ENCODE results near the gene SPTB. TPM values are rescaled to one million over a fixed set of nuclear protein-coding genes. Genes with fewer than 3 reads are reported as not detected.

The SPTB gene
- total RNA-seq, 1 experiment from 2014 or later = 2.3 TPM

- H4K20me1 ChIP-seq (ENCODE audit: control insufficient read depth, insufficient read depth, insufficient read length) = no peaks in the 10 kb centered on the region
- no peaks in the 10 kb centered on the region for H3K79me1 ChIP-seq (ENCODE audit: insufficient read depth, low read depth, low read length, poor library complexity, severe bottlenecking)
- no peak overlapping the region for H2BK120ac ChIP-seq (ENCODE audit: low read depth, low read length, poor library complexity, severe bottlenecking)
- no peak overlapping the region for H3K4me2 ChIP-seq (ENCODE audit: insufficient read depth, insufficient read length, low read length)
- H3K4ac ChIP-seq (ENCODE audit: low read depth, low read length) = no peak overlapping the region
- no peaks in the 10 kb centered on the region for H3K79me2 ChIP-seq (ENCODE audit: insufficient read depth, low read length)
- WGBS (ENCODE audit: extremely low coverage, insufficient read length, low lambda C conversion rate) = no CpG with 5 or more reads among the region's 9 CpGs
- H2AFZ ChIP-seq (ENCODE audit: low read length) = no peak overlapping the region
- H3K23me2 ChIP-seq (ENCODE audit: insufficient read length, low read depth, low read length, poor library complexity, severe bottlenecking) = no peaks in the 10 kb centered on the region
- H3K9me3 ChIP-seq (ENCODE audit: control insufficient read depth, low read depth, low read length) = no peaks in the 10 kb centered on the region
- no peak overlapping the region for H3K4me3 Mint-ChIP-seq
- H3K56ac ChIP-seq (ENCODE audit: insufficient read length, low read depth, low read length) = no peak overlapping the region
- 0 out of 7 replicates have a peak overlapping the region, but pooled peaks of 1 of the 3 experiments have one; percentile 40 for H3K27ac Mint-ChIP-seq
- H3K27me3 Mint-ChIP-seq (ENCODE audit: low read depth) = no peaks in the 10 kb centered on the region
- no peak overlapping the region for H2BK5ac ChIP-seq (ENCODE audit: insufficient read length, low read length)
- no peak overlapping the region for H4K5ac ChIP-seq (ENCODE audit: insufficient read length, low read depth, low read length)
- H3K9me3 Mint-ChIP-seq = no peaks in the 10 kb centered on the region
- no peak overlapping the region for H2AK5ac ChIP-seq (ENCODE audit: insufficient read length, low read length)
- no peak overlapping the region for H3T11ph ChIP-seq (ENCODE audit: low read length)
- no peak overlapping the region for H3K27ac ChIP-seq (ENCODE audit: insufficient read length, low read depth, low read length)
- no peak for DNase-seq
- H3K4me1 ChIP-seq (ENCODE audit: insufficient read depth, low read length) = no peaks in the 10 kb centered on the region; the same call in 1 of the 2 replicates
- no peak overlapping the region for H2BK12ac ChIP-seq (ENCODE audit: insufficient read length, low read depth, low read length)
- H3K23ac ChIP-seq (ENCODE audit: insufficient read length, low read depth, low read length) = no peak overlapping the region
- H3K4me1 Mint-ChIP-seq = peaks cover 11 to 15% of the 10 kb centered on the region in 2 experiments; a peak in 3 of 4 replicates
- TF ChIP-seq, protein P1, sequence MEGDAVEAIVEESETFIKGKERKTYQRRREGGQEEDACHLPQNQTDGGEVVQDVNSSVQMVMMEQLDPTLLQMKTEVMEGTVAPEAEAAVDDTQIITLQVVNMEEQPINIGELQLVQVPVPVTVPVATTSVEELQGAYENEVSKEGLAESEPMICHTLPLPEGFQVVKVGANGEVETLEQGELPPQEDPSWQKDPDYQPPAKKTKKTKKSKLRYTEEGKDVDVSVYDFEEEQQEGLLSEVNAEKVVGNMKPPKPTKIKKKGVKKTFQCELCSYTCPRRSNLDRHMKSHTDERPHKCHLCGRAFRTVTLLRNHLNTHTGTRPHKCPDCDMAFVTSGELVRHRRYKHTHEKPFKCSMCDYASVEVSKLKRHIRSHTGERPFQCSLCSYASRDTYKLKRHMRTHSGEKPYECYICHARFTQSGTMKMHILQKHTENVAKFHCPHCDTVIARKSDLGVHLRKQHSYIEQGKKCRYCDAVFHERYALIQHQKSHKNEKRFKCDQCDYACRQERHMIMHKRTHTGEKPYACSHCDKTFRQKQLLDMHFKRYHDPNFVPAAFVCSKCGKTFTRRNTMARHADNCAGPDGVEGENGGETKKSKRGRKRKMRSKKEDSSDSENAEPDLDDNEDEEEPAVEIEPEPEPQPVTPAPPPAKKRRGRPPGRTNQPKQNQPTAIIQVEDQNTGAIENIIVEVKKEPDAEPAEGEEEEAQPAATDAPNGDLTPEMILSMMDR (conservative IDR thresholded peaks at IDR 0.05) = no peak
- H3K36me3 Mint-ChIP-seq (ENCODE audit: insufficient read depth in 1 of 3, low read depth in 3 of 3) = peaks cover 28 to 51% (median 47%) of the 10 kb centered on the region in 3 experiments
- no peak overlapping the region for H3K9ac ChIP-seq (ENCODE audit: extremely low read depth, insufficient read length, low read length)
- no peaks in the 10 kb centered on the region for H3K27me3 ChIP-seq (ENCODE audit: insufficient read depth, low read length)
- no peak overlapping the region for H4K8ac ChIP-seq (replicated peaks; ENCODE audit: insufficient read length, low read depth, low read length)
- H2BK20ac ChIP-seq (ENCODE audit: low read depth, low read length, poor library complexity, severe bottlenecking) = no peak overlapping the region
- no peak overlapping the region for H2BK15ac ChIP-seq (ENCODE audit: low read depth, low read length)
- no peak overlapping the region for H3K14ac ChIP-seq (ENCODE audit: insufficient read depth, low read length)
- no peak overlapping the region for H4K91ac ChIP-seq (ENCODE audit: insufficient read length, low read depth, low read length)
- H3K18ac ChIP-seq (ENCODE audit: insufficient read length, low read depth, low read length) = no peak overlapping the region
Measured at GRCh38 chr14:64738281-64738804, 141.4 kb downstream of the SPTB start.
